Heart right ventricle (tissue), 16 donors: ENCODE results near the gene COL7A1. TPM values are rescaled to one million over a fixed set of nuclear protein-coding genes. Genes with fewer than 3 reads are reported as not detected.

Source experiments
- ATAC-seq, 8 donors: fragments of 200-7000 bp; cut with Tn5 transposase; one replicate each; pipeline ENCODE4 v1.9.1; 2020; ENCODE audit warnings: mild to moderate bottlenecking in 8 of 8, moderate library complexity in 8 of 8, moderate number of reproducible peaks in 1 of 8
- DNase-seq, 2 donors: peaks; one replicate each; pipeline ENCODE4 v3.0.0-alpha.2; 2020
- H3K27ac ChIP-seq, 10 donors: fragments of 200-600 bp; sonication (generic) in 2 of 10; one replicate each; pipeline versions ENCODE4 v1.5.0 to v1.8.0; 2020 to 2022; ENCODE audit warnings: mild to moderate bottlenecking in 3 of 10
- H3K27me3 ChIP-seq, 7 donors: fragments of 200-600 bp; one replicate each; pipeline ENCODE4 v1.8.0; 2021 to 2022; ENCODE audit warnings: mild to moderate bottlenecking in 2 of 7
- H3K36me3 ChIP-seq, 9 donors: fragments of 200-600 bp; sonication (generic) in 1 of 9; one replicate each; pipeline versions ENCODE4 v1.5.0 to v1.8.0; 2020 to 2022; ENCODE audit warnings: mild to moderate bottlenecking in 2 of 9
- H3K4me1 ChIP-seq, 9 donors: fragments of 200-600 bp; sonication (generic) in 1 of 9; one replicate each; pipeline versions ENCODE4 v1.5.0 to v1.8.0; 2020 to 2022; ENCODE audit warnings: mild to moderate bottlenecking in 4 of 9
- H3K4me3 ChIP-seq, 10 donors: fragments of 200-600 bp; sonication (generic) in 2 of 10; one replicate each; pipeline versions ENCODE4 v1.5.0 to v1.8.0; 2020 to 2022; ENCODE audit warnings: mild to moderate bottlenecking in 7 of 10, moderate library complexity in 2 of 10
- H3K9me3 ChIP-seq, 11 donors: fragments of 200-600 bp in 10 of 11; sonication (generic) in 2 of 11; one replicate each; pipeline versions ENCODE4 v1.5.0 to v1.8.0; 2013 to 2022; ENCODE audit warnings: mild to moderate bottlenecking in 2 of 11, control low read depth in 1 of 11, moderate library complexity in 1 of 11
- CTCF ChIP-seq, 9 donors: fragments of 200-600 bp; sonication (generic) in 2 of 9; IDR thresholded peaks; one replicate each; pipeline versions ENCODE4 v1.5.0 to v1.8.0; 2021 to 2022; ENCODE audit warnings: antibody characterized with exemption in 9 of 9, mild to moderate bottlenecking in 5 of 9, moderate library complexity in 1 of 9
- WGBS, 2 donors: extraction: QIAGEN DNeasy Blood & Tissue Kit; methylation state at CpG; one replicate each; pipeline ENCODE4 v1.1.7; 2013; ENCODE audit warnings: inconsistent platforms in 1 of 2; 5-methylcytosine and 5-hydroxymethylcytosine counted together
- intact Hi-C, 10 donors: fragments of 100-400 bp; cut with DNase I; formaldehyde crosslinking; loops; one replicate each; pipeline versions ENCODE4 v1.11.1 to v1.14.2; 2022
- polyA plus RNA-seq, 2 donors: library from polyadenylated mRNA; stranded (reverse); fragments of 200-250 nt; gene quantifications; one replicate each; pipeline ENCODE4 v1.2.3, GENCODE V29; 2013
- total RNA-seq, 10 donors: library from RNA; stranded (reverse); fragmentation: NEBNext Ultra II Directional in 3 of 10; extraction: Animal tissue kit (Norgen Biotek cat#: 25700) in 3 of 10; gene quantifications; one replicate each; pipeline versions ENCODE4 v1.2.1 to v1.2.4, GENCODE V29; 2021 to 2023
- donor health status: Arrhythmogenic right ventricular cardiomyopathy.
- donor health status: ischemic (EF 13 %, LVEDD 7.1; RV severe dilation, severe dysfunction).
- donor health status: healthy with polysubstance abuse.
- donor health status: DM: no; HTN: yes; CAD: no.
- donor health status: DM: no; HTN: no; CAD: no.
- donor health status: ischemic (EF 25% LVEDD 6.9; RV normal size, moderate dysfunction).
- donor health status: ischemic (EF 25% LVEDD 5.7; RV mildly dilated, moderate dysfunction).
- donor health status: healthy.
- donor health status: DM: yes; HTN: yes; CAD: no.
- donor health status: Ischemic cardiomyopathy.
- donor health status: ischemic (EF 35%, LVEDD 5.7; RV mildly dilated, moderate dysfunction).
- donor health status: nonischemic (EF 11% LVEDD 7.7; RV severe dilation, severe dysfunction).
- donor health status: DM: yes; HTN: yes; CAD: no.
- donor health status: PGD.
- donor health status: ischemic (EF 29% LVEDD 5.4; RV normal size, mild dysfunction).
- donor health status: nonischemic (EF 23%, LVEDD 6.1; RV moderate dilation, normal function).

The COL7A1 gene
- total and polyA plus RNA-seq, 12 donors = 6.1 to 63.5 (median 12.6) TPM

- Histone ChIP-seq H3K4me3 (peak overlapping the region in 9 of 10 donors; percentile 17 to 54 (median 43)), H3K27ac (peak overlapping the region in 9 of 10 donors; percentile 35 to 76 (median 69)), H3K9me3 (no peaks in the 10 kb centered on the region), H3K4me1 (peaks cover 9 to 80% (median 28%) of the 10 kb centered on the region in 9 donors), H3K36me3 (no peaks in the 10 kb centered on the region), H3K27me3 (no peaks in the 10 kb centered on the region)
- WGBS, 2 donors = 34 to 41% methylated on average over 21 of the region's 21 CpGs
- intact Hi-C loops = loop anchor here in 1 of 10 donors (2.0 kb wide), 1 partner anchor 74 kb away; the partner anchor contains the start of gene SLC26A6
- peak; percentile 59 to 60 for DNase-seq
- ATAC-seq = peak in 4 of 8 donors; percentile 9 to 25 (median 15)
- peak in 5 of 9 donors; percentile 15 to 41 (median 32) for TF ChIP-seq CTCF (IDR thresholded peaks at IDR 0.05)
Observed at GRCh38 chr3:48561045-48561736, 33.9 kb downstream of the COL7A1 start.

GRCh38 chr3:48560648-48561018 lies 34.5 kb downstream of the COL7A1 start:
- no peaks in the 10 kb centered on the region for H3K36me3 ChIP-seq
- no peaks in the 10 kb centered on the region for H3K27me3 ChIP-seq
- H3K27ac ChIP-seq = peak overlapping the region in 9 of 10 donors; percentile 35 to 76 (median 69)
- peak; percentile 41 to 55 for DNase-seq
- ATAC-seq = peak in 3 of 8 donors; percentile 35 to 43 (median 37)
- no peaks in the 10 kb centered on the region for H3K9me3 ChIP-seq
- intact Hi-C loops = loop anchor here in 1 of 10 donors (2.0 kb wide), 1 partner anchor 74 kb away; the partner anchor contains the start of gene SLC26A6
- H3K4me3 ChIP-seq = peak overlapping the region in 9 of 10 donors; percentile 17 to 54 (median 43)
- H3K4me1 ChIP-seq = peaks cover 9 to 80% (median 29%) of the 10 kb centered on the region in 9 donors
- TF ChIP-seq CTCF (IDR thresholded peaks at IDR 0.05) = no peak
- 7 to 18% methylated on average over 5 of the region's 5 CpGs for WGBS, 2 donors

- Histone ChIP-seq H3K27me3 (no peaks in the 10 kb centered on the region), H3K36me3 (no peaks in the 10 kb centered on the region), H3K4me3 (peak overlapping the region in 1 of 10 donors; percentile 72), H3K9me3 (no peaks in the 10 kb centered on the region), H3K27ac (peak overlapping the region in 8 of 10 donors; percentile 7 to 86 (median 48)), H3K4me1 (peaks cover 9 to 74% (median 29%) of the 10 kb centered on the region in 9 donors)
- WGBS, 2 donors = 70 to 71% methylated on average over 6 of the region's 6 CpGs
- ATAC-seq (peak in 1 of 8 donors; percentile 0), DNase-seq (peak; percentile 25 to 33)
- intact Hi-C loops = loop anchor here in 4 of 10 donors (5.0 to 10.0 kb wide), 3 partner anchors 49 to 284 kb away; partner anchors contain the start of genes UQCRC1 (in 2 of the 4) and ATRIP (in 1 of the 4)
- TF ChIP-seq CTCF (IDR thresholded peaks at IDR 0.05) = peak in 6 of 9 donors; percentile 8 to 40 (median 16)
Observed at GRCh38 chr3:48558493-48559134, 36.5 kb downstream of the COL7A1 start.
